GM19463 (cell line): ENCODE measurements around the gene NPL.

ENCODE experiments used
- ATAC-seq: cut with Tn5 transposase; IDR thresholded peaks from one replicate; pipeline ENCODE4 v1.9.1; 2021; ENCODE audit warnings: mild to moderate bottlenecking, moderate library complexity; ENCODE audit not compliant: unreplicated experiment

Gene NPL

DNA sequence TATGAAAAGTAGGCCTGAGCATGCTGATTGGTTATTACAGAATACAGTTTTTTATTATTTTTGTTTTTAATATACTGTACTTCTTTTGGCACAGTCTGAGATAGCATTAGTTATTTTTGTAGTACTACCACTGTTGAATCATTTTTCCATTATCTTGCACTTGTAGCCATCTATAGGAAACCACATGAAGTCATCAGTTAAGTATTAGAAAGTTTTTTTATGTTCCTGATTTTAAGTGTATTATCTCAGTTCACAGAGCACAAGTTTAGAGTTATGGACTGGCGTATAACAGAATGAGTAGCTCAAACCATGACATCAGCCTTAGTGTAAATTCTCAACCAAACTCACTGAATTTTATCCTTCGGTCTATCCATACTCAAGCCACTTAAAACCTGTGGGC, 72.4 kb downstream of the NPL start:
- ATAC-seq: no peak

DNA sequence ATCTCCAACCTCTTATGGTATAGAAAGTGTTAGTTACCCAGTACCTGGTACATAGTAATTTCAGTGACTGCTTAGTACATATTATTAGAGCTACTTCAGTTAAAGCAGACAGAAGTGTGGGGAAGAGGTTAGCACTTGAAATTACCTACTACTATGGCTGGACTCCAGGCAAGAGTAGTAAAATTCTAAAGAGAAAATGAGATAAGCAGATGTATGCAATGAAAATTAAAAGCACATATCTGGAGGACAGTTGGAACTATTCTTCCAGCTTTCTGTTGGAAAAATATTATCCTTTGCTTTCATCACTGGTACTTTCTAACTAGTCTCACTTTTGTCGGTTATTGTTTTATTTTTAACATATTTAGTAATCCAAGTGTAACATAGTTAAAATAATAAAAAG, 73.3 kb downstream of the NPL start:
- ATAC-seq: no peak

DNA sequence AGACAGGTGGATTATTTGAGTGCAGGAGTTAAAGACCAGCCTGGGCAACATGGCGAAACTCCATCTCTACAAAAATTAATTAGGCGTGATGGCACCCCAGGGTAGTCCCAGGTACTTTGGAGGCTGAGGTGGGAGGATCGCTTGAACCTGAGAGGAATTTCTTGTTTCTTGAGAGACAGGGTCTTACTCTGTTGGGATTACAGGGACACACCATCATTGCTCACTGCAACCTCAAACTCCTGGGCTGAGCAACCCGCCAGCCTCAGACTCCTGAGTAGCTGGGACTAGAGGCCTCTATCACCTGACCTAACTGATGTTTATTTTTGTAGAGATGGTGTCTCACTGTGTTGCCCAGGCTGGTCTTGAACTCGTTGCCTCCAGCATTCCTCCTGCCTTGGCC, 74.4 kb downstream of the NPL start:
- ATAC-seq: no peak

DNA sequence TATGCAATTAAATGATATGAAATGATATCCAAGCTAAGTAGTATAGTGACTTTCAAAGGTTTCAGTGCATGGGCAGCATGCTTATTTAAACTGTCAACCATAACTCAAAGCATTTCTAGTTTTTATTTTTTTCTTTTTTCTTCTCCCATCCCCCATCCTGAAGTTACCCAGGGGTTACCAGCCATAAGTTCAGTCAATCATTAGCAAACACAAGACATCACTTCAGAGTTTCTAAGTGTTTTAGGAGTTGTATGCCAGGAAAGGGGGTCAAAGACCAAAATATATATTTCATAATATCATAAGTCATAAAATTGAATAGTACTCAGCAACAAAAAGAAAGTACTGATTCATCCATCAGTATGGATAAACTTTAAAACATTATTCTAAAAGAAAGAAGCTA, 78.3 kb downstream of the NPL start:
- no peak for ATAC-seq

DNA sequence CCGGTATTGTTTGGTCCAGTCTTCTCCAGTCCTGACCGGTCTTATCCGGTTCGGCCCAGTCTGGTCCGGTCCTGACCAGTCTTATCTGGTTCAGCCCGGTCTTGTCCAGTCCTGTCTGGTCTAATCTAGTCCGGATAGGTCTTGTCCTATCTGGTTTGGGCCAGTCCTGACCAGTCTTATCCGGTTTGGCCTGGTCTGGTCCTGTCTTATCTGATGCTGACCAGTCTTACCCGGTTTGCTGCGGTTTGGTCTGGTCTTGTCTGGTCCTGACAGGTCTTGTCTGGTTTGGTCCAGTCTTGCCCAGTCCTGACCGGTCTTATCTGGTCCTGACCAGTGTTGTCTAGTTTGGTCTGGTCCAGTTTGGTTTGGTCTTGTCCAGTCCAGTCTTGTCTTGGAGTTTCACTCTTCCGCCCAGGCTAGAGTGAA, 79.7 kb downstream of the NPL start:
- no peak for ATAC-seq

DNA sequence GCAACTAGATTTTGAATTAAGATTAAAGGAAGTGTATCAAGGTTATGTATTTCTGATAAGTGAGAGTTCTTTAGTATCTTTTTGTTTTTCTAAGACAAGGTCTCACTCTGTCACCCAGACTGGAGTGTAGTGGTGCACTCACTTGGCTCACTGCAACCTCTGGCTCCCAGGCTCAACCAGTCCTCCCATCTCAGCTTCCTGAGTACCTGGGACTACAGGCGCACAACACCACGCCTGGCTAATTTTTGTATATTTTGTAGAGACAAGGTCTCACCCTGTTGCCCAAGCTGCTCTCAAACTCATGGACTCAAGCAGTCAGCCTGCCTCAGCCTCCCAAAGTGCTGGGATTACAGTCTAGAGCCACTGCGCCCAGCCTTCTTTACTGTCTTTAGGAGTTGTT, 83.3 kb downstream of the NPL start:
- no peak for ATAC-seq

DNA sequence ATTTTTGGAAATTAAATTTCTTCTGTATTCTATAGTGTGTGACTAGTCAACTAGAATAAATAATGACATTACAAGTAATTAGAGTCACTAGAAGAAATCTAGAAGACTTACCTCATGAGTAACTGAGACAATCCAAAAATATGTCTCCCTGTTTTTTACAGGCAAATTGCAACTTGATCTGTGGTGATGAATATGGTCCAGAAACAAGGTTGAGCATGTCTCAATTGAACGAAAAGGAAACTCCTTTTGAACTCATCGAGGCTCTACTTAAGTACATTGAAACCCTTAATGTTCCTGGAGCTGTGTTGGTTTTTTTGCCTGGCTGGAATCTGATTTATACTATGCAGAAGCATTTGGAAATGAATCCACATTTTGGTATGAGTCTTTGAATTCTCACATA, 86.3 kb downstream of the NPL start:
- ATAC-seq: no peak

DNA sequence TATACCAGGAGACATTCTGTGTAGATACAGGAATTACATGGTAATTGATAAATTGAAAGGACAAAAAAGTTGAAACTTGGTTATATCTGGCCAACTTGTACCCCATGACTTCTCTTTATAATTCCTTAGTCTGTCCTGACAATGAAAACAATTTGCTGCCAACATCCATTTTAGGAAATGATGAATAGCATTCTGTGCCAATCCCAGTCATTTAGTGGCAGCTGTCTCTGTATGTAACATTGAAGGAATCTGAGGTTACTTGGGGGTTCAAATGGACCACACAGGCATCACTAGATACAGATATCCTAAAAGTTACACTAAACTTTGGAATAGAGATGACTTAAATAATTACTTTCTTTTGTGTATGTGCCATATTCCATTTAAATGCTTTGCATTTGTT, 87.8 kb downstream of the NPL start:
- no peak for ATAC-seq

DNA sequence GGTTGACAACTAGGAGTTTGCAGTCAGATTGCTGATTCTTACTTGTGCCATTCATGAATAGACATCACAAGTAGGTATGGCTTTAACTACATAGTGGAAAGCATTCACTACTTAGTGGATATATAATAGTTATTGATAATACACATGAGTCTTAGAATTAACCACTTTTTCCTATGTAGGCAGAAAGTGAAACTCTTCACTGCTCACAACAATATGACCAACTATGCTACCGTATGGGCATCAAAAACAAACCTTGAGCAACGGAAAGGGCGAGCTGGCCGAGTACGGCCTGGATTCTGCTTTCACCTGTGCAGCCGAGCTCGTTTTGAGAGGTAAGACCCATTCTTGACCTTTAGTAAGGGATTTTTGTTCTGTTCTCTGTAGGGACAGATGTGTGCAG, 88.3 kb downstream of the NPL start:
- no peak for ATAC-seq
